Measurements from ENCODE around the gene SERP2. TPM values are rescaled to one million over a fixed set of nuclear protein-coding genes. Genes with fewer than 3 reads are reported as not detected.

Gene SERP2
- total and polyA plus RNA-seq, 2 of the 13 experiments (the other 11 are each of a cell fraction or from before 2014, with no cell fraction given) = not detected

- TF ChIP-seq MXD4 (CRISPR knock-in tag; IDR thresholded peaks at IDR 0.05) (no peak), POLR2AphosphoS2 (IDR thresholded peaks at IDR 0.05; ENCODE audit: low read depth, low read length) (0 out of 2 replicates have a peak, but pooled peaks have one; percentile 66), CREB3 (CRISPR knock-in tag; IDR thresholded peaks at IDR 0.05) (no peak), RFXANK (CRISPR knock-in tag; IDR thresholded peaks at IDR 0.05) (peak; percentile 97), TBX2 (CRISPR knock-in tag; IDR thresholded peaks at IDR 0.05; ENCODE audit: borderline replicate concordance) (0 out of 2 replicates have a peak, but pooled peaks have one; percentile 36), HDAC1 (CRISPR knock-in tag; IDR thresholded peaks at IDR 0.05) (peak; percentile 22; the same call in 1 of the 2 replicates), ATF2 (CRISPR knock-in tag; IDR thresholded peaks at IDR 0.05) (peak; percentile 61; the same call in 1 of the 2 replicates), FLYWCH1 (CRISPR knock-in tag; IDR thresholded peaks at IDR 0.05) (no peak), ZNF282 (IDR thresholded peaks at IDR 0.05; ENCODE audit: partially characterized antibody) (no peak), DRAP1 (CRISPR knock-in tag; IDR thresholded peaks at IDR 0.05) (peak; percentile 58; the same call in 1 of the 2 replicates), KDM5A (IDR thresholded peaks at IDR 0.05; ENCODE audit: borderline replicate concordance, low read length) (peak; percentile 49; the same call in 1 of the 2 replicates), CERS6 (CRISPR knock-in tag; IDR thresholded peaks at IDR 0.05) (no peak), HNRNPH1 (optimal IDR thresholded peaks at IDR 0.05; ENCODE audit: low read depth, low read length) (no peak), DBP (CRISPR knock-in tag; IDR thresholded peaks at IDR 0.05; ENCODE audit: not compliant biosample characterization) (no peak), ZNF10 (CRISPR knock-in tag; IDR thresholded peaks at IDR 0.05; ENCODE audit: borderline replicate concordance, low read depth) (no peak), PHF21A (CRISPR knock-in tag; IDR thresholded peaks at IDR 0.05) (peak; percentile 61; the same call in 1 of the 2 replicates), CHD2 (IDR thresholded peaks at IDR 0.05; ENCODE audit: low read depth, low read length) (peak; percentile 87), ETV6 (CRISPR knock-in tag; conservative IDR thresholded peaks at IDR 0.05) (no peak), ZNF281 (CRISPR knock-in tag; IDR thresholded peaks at IDR 0.05; ENCODE audit: borderline replicate concordance) (peak; percentile 24; the same call in 1 of the 2 replicates), ZNF501 (CRISPR knock-in tag; IDR thresholded peaks at IDR 0.05) (0 out of 2 replicates have a peak, but pooled peaks have one; percentile 35), BHLHE40 (IDR thresholded peaks at IDR 0.05; ENCODE audit: low read length) (no peak), ZNF382 (CRISPR knock-in tag; IDR thresholded peaks at IDR 0.05; ENCODE audit: borderline replicate concordance) (no peak), AHR (CRISPR knock-in tag; IDR thresholded peaks at IDR 0.05) (no peak)
These were observed 61.7 kb downstream of the SERP2 start (continued) for GRCh38 chr13:44435142-44435918.

All from HepG2 (cell line).